GM12878 (cell line): Measurements from ENCODE around the gene DNMT3A. TPM values are rescaled to one million over a fixed set of nuclear protein-coding genes. Genes with fewer than 3 reads are reported as not detected.

ENCODE experiments used
- ATAC-seq: fragments of 200-7000 bp; cut with Tn5 transposase; 3 replicates; pipeline ENCODE4 v1.9.1; 2020; ENCODE audit warnings: mild to moderate bottlenecking, moderate library complexity
- BruUV-seq: library from RNA; stranded (reverse); fragments of 400-500 nt; replicated peaks from 2 replicates; lab custom pipeline; 2021; lab: Mats Ljungman, UMichigan
- CTCF ChIA-PET: fragments of 300-600 bp; sonication (Branson Sonifier 250); formaldehyde crosslinking; extraction: SDS; loops from one replicate; lab custom pipeline; 2021; ENCODE audit warnings: inconsistent platforms; lab: Yijun Ruan, JAX
- POLR2A ChIA-PET: fragments of 350-600 bp; formaldehyde crosslinking; extraction: SDS; loops from one replicate; lab custom pipeline; 2021; ENCODE audit warnings: inconsistent platforms; lab: Charles Lee
- RAD21 ChIA-PET: fragments of 300-600 bp; sonication (Branson Sonifier 250); formaldehyde crosslinking; loops from one replicate; lab custom pipeline; 2023; ENCODE audit warnings: antibody characterized with exemption; ENCODE audit not compliant: unreplicated experiment; lab: Charles Lee
- SMC1A ChIA-PET: fragments of 300-600 bp; sonication (Branson Sonifier 250); formaldehyde crosslinking; loops from one replicate; lab custom pipeline; 2023; ENCODE audit not compliant: unreplicated experiment, uncharacterized antibody; lab: Charles Lee
- DNase-seq: peaks from one replicate; pipeline ENCODE4 v3.0.0-alpha.2; 2011; ENCODE audit warnings: low read depth, low spot score
- FAIRE-seq: peaks from 3 replicates; lab custom pipeline; 2011; peaks lifted over from hg19 to GRCh38; lab: Jason Lieb, UNC
- H2AFZ ChIP-seq: 2 replicates; pipeline ENCODE4 v1.6.0; 2011; ENCODE audit warnings: low read depth, low read length, control low read depth; ENCODE audit not compliant: control insufficient read depth
- H3K27ac ChIP-seq: 2 replicates; pipeline ENCODE4 v1.5.1; 2011; ENCODE audit warnings: control low read depth; ENCODE audit not compliant: control insufficient read depth, insufficient read depth
- H3K27me3 ChIP-seq, 2 experiments: replicated peaks in 1 of 2; 2 replicates each; pipeline versions ENCODE4 v1.6.0 to v1.6.1; 2011; ENCODE audit warnings: low read length in 1 of 2; ENCODE audit not compliant: control insufficient read depth in 2 of 2, insufficient read depth in 2 of 2
- H3K36me3 ChIP-seq, 2 experiments: 2 replicates each; pipeline ENCODE4 v1.5.1; 2011; ENCODE audit warnings: low read length in 1 of 2; ENCODE audit not compliant: control insufficient read depth in 2 of 2, insufficient read depth in 2 of 2
- H3K4me1 ChIP-seq: 2 replicates; pipeline ENCODE4 v1.6.1; 2011; ENCODE audit warnings: mild to moderate bottlenecking, low read length, moderate library complexity, mixed read lengths; ENCODE audit not compliant: control insufficient read depth, insufficient read depth
- H3K4me2 ChIP-seq: 2 replicates; pipeline ENCODE4 v1.6.0; 2011; ENCODE audit warnings: control low read depth; ENCODE audit not compliant: control insufficient read depth, insufficient read depth
- H3K4me3 ChIP-seq: fragments of 200-600 bp; sonication (generic); 2 replicates; pipeline ENCODE4 v1.5.1; 2016
- H3K79me2 ChIP-seq: 2 replicates; pipeline ENCODE4 v1.6.0; 2011; ENCODE audit warnings: low read length; ENCODE audit not compliant: control insufficient read depth, insufficient read depth
- H3K9ac ChIP-seq: 2 replicates; pipeline ENCODE4 v1.8.0; 2011; ENCODE audit warnings: low read length, control low read depth, mixed read lengths; ENCODE audit not compliant: control insufficient read depth, insufficient read depth
- H3K9me3 ChIP-seq: replicated peaks from 3 replicates; pipeline ENCODE4 v1.5.1; 2011; ENCODE audit warnings: mild to moderate bottlenecking, low read length; ENCODE audit not compliant: control insufficient read depth, insufficient read depth
- H4K20me1 ChIP-seq: 2 replicates; pipeline ENCODE4 v1.6.0; 2011; ENCODE audit not compliant: control insufficient read depth, insufficient read depth
- BRCA1 ChIP-seq: IDR thresholded peaks from 2 replicates; pipeline ENCODE4 v1.6.1; 2011; ENCODE audit warnings: low read depth, low read length, improper control_type of control experiment
- EGR1 ChIP-seq, 2 experiments: IDR thresholded peaks; 1 replicate in 1 of 2; 2 replicates in 1 of 2; pipeline ENCODE4 v1.6.1; 2011 to 2012; ENCODE audit warnings: low read depth in 2 of 2, low read length in 2 of 2, borderline replicate concordance in 1 of 2, mild to moderate bottlenecking in 1 of 2, moderate library complexity in 1 of 2
- FOXK2 ChIP-seq: fragments of 450-650 bp; IDR thresholded peaks from 2 replicates; pipeline ENCODE4 v1.6.1; 2017; ENCODE audit warnings: mild to moderate bottlenecking, moderate library complexity
- KAT2A ChIP-seq: conservative IDR thresholded peaks from 2 replicates; pipeline ENCODE4 v1.6.1; 2011; ENCODE audit warnings: low read depth, low read length; ENCODE audit not compliant: control insufficient read depth
- MAX ChIP-seq: IDR thresholded peaks from 2 replicates; pipeline ENCODE4 v1.6.1; 2012; ENCODE audit warnings: low read depth, low read length, improper control_type of control experiment
- NFYA ChIP-seq: IDR thresholded peaks from 2 replicates; pipeline ENCODE4 v1.6.1; 2011; ENCODE audit warnings: low read depth, mild to moderate bottlenecking, low read length, improper control_type of control experiment, borderline replicate concordance
- POLR2AphosphoS2 ChIP-seq: IDR thresholded peaks from 2 replicates; pipeline ENCODE4 v1.6.1; 2011; ENCODE audit warnings: low read depth, mild to moderate bottlenecking, low read length, improper control_type of control experiment, moderate library complexity
- SIX5 ChIP-seq: IDR thresholded peaks from 2 replicates; pipeline ENCODE4 v1.6.1; 2011; ENCODE audit warnings: mild to moderate bottlenecking, low read depth, low read length, moderate library complexity; ENCODE audit not compliant: severe bottlenecking
- ZBTB33 ChIP-seq: fragments of 450-650 bp; IDR thresholded peaks from 2 replicates; pipeline ENCODE4 v1.6.1; 2017; ENCODE audit warnings: mild to moderate bottlenecking
- ZNF622 ChIP-seq: fragments of 450-650 bp; IDR thresholded peaks from 2 replicates; pipeline ENCODE4 v1.6.1; 2017; ENCODE audit warnings: mild to moderate bottlenecking, inconsistent platforms
- WGBS: methylation state at CpG from one replicate; pipeline ENCODE4 v1.1.6; 2016; ENCODE audit warnings: low lambda C conversion rate; ENCODE audit not compliant: insufficient replicate concordance, insufficient coverage; ENCODE audit errors: missing lambda C conversion rate; 5-methylcytosine and 5-hydroxymethylcytosine counted together
- in situ Hi-C: fragments of 300-500 bp; cut with MboI; formaldehyde crosslinking; loops from 9 replicates; pipeline ENCODE4 v1.14.3; 2018; ENCODE audit warnings: mixed read lengths
- intact Hi-C: fragments of 100-400 bp; cut with micrococcal nuclease; formaldehyde crosslinking; loops from one replicate; pipeline ENCODE4 v1.14.2; 2022; ENCODE audit not compliant: unreplicated experiment
- polyA plus RNA-seq, 11 experiments: library from polyadenylated mRNA; depleted of rRNA in 4 of 11; unstranded in 6 of 11; stranded (reverse) in 5 of 11; fragments of >200 nt; fragmentation: Nextera tagmentation in 4 of 11; fragmentation: Illumina TruSeq in 1 of 11; extraction: Ambion mirVana in 4 of 11; extraction: Trizol in 1 of 11; gene quantifications; 1 replicate in 1 of 11; 2 replicates in 10 of 11; pipeline versions ENCODE4 v1.2.1 to v1.2.3, GENCODE V29; 2011 to 2016; ENCODE audit warnings: inconsistent platforms in 2 of 11, missing spikeins in 2 of 11, low read depth in 1 of 11
- total RNA-seq, 4 experiments: library from RNA; depleted of rRNA in 3 of 4; stranded (reverse); fragments of >200 nt in 3 of 4; fragmentation: Illumina TruSeq in 1 of 4; extraction: Trizol in 1 of 4; gene quantifications; 2 replicates each; pipeline versions ENCODE4 v1.2.1 to v1.2.3, GENCODE V29; 2013 to 2021
- TF ChIP-seq, protein P1 (sequence below): fragments of 450-650 bp; IDR thresholded peaks from 2 replicates; pipeline ENCODE4 v1.6.1; 2017; ENCODE audit warnings: low read depth, mild to moderate bottlenecking, moderate library complexity

DNMT3A gene
- total and polyA plus RNA-seq, 10 of the 15 experiments (the other 5 are each of a cell fraction or from before 2014, with no cell fraction given): 7.4 to 51.6 (median 17.4) TPM

DNA sequence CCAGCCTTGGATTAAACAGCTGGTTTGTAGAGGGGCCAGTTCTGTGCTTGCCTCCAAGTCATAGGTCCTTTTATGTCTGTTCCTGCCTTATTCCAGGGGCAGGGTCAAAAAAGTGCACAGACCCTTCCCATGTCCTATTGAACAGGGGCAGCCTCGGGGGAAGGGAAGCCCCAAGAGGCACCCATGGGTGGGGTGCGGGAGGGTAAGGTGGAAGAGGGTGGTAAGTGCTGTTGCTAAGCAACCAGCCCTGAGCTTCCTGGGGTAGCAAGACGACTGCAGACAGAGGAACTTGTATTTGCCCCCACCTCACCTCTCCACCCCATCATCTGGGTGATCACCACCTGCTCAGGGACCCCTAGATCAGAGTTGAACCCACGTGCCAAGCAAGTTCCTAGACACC, 7.7 kb downstream of the DNMT3A start:
- ChIA-PET SMC1A (interaction anchor here (0.7 to 4.1 kb wide), 3 partner anchors 11 to 234 kb away, joined by 3 to 19 read pairs (median 6); no protein-coding TSS in a partner anchor), CTCF (interaction anchor here (0.6 to 1.2 kb wide), 4 partner anchors 11 to 56 kb away, joined by 3 to 4 read pairs (median 3); no protein-coding TSS in a partner anchor)
- H3K36me3 ChIP-seq: no peaks in the 10 kb centered on the region; a peak in 2 of 4 replicates
- no TSS peak for BruUV-seq
- FAIRE-seq (no peak), ATAC-seq (no peak; the same call in 2 of the 3 replicates)
- H3K27ac ChIP-seq: no peak overlapping the region
- no peak overlapping the region for H3K9ac ChIP-seq
- intact Hi-C loops: no loop called here
- H2AFZ ChIP-seq: no peak overlapping the region
- H3K9me3 ChIP-seq: no peaks in the 10 kb centered on the region; the same call in 2 of the 3 replicates
- H3K79me2 ChIP-seq: peaks cover 15% of the 10 kb centered on the region
- H4K20me1 ChIP-seq: peaks cover 6% of the 10 kb centered on the region
- TF ChIP-seq NFYA (no peak), BRCA1 (no peak), MAX (no peak), SIX5 (no peak), FOXK2 (no peak), ZBTB33 (no peak), KAT2A (no peak), EGR1 (IDR thresholded peaks at IDR 0.05; ENCODE audit: borderline replicate concordance in 1 of 2, low read depth in 2 of 2, low read length in 2 of 2) (no peak), POLR2AphosphoS2 (no peak), ZNF622 (no peak)
- TF ChIP-seq, protein P1, sequence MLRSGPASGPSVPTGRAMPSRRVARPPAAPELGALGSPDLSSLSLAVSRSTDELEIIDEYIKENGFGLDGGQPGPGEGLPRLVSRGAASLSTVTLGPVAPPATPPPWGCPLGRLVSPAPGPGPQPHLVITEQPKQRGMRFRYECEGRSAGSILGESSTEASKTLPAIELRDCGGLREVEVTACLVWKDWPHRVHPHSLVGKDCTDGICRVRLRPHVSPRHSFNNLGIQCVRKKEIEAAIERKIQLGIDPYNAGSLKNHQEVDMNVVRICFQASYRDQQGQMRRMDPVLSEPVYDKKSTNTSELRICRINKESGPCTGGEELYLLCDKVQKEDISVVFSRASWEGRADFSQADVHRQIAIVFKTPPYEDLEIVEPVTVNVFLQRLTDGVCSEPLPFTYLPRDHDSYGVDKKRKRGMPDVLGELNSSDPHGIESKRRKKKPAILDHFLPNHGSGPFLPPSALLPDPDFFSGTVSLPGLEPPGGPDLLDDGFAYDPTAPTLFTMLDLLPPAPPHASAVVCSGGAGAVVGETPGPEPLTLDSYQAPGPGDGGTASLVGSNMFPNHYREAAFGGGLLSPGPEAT: no peak
- TF ChIP-seq, all 136 proteins: peak for 0
- no peak overlapping the region for H3K4me2 ChIP-seq
- POLR2A ChIA-PET: no interaction called here
- no peaks in the 10 kb centered on the region for H3K27me3 ChIP-seq
- WGBS: 5% methylated on average over 4 of the region's 4 CpGs
- RAD21 ChIA-PET: interaction anchor here (1.1 to 1.9 kb wide), 2 partner anchors 14 to 20 kb away, joined by 3 to 7 read pairs; no protein-coding TSS in a partner anchor
- peaks cover 21% of the 10 kb centered on the region for H3K4me1 ChIP-seq
- in situ Hi-C loops: no loop called here
- no peak overlapping the region for H3K4me3 ChIP-seq
- DNase-seq: no peak
